ENCODE measurements around the gene ASB3.
"Not testable (repeated sequence)": the region's sequence is repeated elsewhere in the genome, so short reads cannot be mapped to it uniquely, and the experiment has no call there.

Gene ASB3

DNA sequence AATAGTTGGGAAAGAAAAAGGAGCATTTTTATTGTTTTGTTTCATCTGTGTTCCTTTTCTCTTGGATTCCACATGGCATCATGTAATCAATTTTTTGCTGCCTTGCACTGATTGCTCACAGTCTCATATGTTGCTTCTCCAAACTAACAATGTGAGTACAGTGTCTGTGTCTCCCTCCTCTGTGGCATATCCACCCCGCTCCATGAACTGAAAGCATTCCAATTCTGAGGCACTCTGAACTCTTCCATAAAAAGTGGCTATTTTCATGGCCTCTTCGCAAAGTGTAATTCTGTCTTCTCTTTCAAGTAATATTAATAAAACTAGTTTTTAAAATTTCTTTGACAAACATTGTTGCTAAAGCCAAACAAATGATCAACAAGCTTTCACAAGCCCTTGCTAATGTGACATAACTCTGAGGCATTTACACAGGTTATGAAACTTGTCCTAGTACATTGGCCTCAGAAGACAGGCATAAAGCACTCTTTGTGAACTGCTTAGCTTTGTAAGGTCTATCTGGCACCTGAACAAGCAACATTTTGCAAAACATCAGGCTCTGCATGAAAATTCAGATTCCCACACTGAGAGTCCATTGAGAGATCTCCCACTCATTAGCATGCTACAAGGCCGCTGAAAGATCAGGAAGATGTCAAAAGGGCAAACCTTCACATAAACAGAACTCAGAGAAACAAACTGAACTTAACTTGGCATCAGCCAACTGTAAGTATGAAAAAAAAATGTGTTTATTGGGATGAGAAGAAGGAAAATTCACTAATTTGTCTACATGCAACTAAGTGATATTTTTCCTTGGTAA is 40.0 kb upstream of the ASB3 start:
- Histone ChIP-seq H2AFZ (no peak overlapping the region), H3K9ac (no peak overlapping the region), H3K4me2 (ENCODE audit: low read length) (no peak overlapping the region), H3K79me2 (no peaks in the 10 kb centered on the region), H3K27ac (no peak overlapping the region), H3K4me1 (no peaks in the 10 kb centered on the region), H3K27me3 (ENCODE audit: control insufficient read depth, insufficient read depth, low read length) (no peaks in the 10 kb centered on the region), H3K36me3 (ENCODE audit: control insufficient read depth, insufficient read depth, low read length) (no peaks in the 10 kb centered on the region), H3K4me3 (ENCODE audit: low read depth, low read length) (no peak overlapping the region), H3K9me3 (ENCODE audit: control insufficient read depth, low read length) (no peaks in the 10 kb centered on the region)
- TF ChIP-seq, protein P1, sequence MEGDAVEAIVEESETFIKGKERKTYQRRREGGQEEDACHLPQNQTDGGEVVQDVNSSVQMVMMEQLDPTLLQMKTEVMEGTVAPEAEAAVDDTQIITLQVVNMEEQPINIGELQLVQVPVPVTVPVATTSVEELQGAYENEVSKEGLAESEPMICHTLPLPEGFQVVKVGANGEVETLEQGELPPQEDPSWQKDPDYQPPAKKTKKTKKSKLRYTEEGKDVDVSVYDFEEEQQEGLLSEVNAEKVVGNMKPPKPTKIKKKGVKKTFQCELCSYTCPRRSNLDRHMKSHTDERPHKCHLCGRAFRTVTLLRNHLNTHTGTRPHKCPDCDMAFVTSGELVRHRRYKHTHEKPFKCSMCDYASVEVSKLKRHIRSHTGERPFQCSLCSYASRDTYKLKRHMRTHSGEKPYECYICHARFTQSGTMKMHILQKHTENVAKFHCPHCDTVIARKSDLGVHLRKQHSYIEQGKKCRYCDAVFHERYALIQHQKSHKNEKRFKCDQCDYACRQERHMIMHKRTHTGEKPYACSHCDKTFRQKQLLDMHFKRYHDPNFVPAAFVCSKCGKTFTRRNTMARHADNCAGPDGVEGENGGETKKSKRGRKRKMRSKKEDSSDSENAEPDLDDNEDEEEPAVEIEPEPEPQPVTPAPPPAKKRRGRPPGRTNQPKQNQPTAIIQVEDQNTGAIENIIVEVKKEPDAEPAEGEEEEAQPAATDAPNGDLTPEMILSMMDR (IDR thresholded peaks at IDR 0.05): no peak

DNA sequence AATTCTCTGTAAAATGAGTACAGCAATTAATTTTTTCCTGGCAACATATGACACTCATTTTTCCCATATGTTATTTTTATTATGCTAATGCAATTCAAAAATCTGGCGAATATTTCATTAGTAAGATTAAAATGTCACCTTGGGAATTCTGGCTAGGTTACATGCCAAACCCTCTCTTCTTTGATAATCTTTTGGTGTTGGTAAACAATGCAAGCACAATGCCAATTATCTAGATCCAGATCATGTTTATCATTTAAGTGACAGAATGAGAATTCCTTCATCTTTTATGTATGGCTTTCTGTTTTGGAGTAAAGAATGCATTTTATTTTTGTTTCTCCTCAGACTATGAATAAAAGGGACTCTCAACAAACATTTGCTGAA is 39.3 kb upstream of the ASB3 start:
- Histone ChIP-seq H3K4me1 (no peaks in the 10 kb centered on the region), H3K4me3 (ENCODE audit: low read depth, low read length) (no peak overlapping the region), H3K9me3 (ENCODE audit: control insufficient read depth, low read length) (no peaks in the 10 kb centered on the region), H3K79me2 (no peaks in the 10 kb centered on the region), H3K9ac (no peak overlapping the region), H3K27ac (no peak overlapping the region), H2AFZ (no peak overlapping the region), H3K27me3 (ENCODE audit: control insufficient read depth, insufficient read depth, low read length) (no peaks in the 10 kb centered on the region), H3K36me3 (ENCODE audit: control insufficient read depth, insufficient read depth, low read length) (no peaks in the 10 kb centered on the region), H3K4me2 (ENCODE audit: low read length) (no peak overlapping the region)
- TF ChIP-seq, protein P1 (IDR thresholded peaks at IDR 0.05): no peak

DNA sequence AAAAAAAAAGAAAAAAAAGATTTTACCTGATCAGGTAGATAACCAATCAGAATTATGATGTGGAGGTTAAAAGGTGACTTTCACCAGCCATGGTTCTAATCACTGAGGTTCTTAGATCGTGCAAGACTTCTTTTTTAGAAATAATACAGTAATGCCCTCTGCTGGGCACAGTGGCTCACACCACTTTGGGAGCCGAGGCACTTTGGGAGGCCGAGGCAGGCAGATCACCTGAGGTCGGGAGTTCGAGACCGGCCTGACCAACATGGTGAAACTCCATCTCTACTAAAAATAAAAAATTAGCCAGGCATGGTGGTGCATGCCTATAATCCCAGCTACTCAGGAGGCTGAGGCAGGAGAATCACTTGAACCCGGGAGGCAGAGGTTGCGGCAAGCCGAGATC is 36.9 kb upstream of the ASB3 start:
- not testable (repeated sequence) for H3K27me3 ChIP-seq (ENCODE audit: control insufficient read depth, insufficient read depth, low read length); H3K79me2 ChIP-seq; H2AFZ ChIP-seq; H3K36me3 ChIP-seq (ENCODE audit: control insufficient read depth, insufficient read depth, low read length); H3K4me1 ChIP-seq; H3K27ac ChIP-seq; H3K4me2 ChIP-seq (ENCODE audit: low read length); H3K9ac ChIP-seq; H3K9me3 ChIP-seq (ENCODE audit: control insufficient read depth, low read length); H3K4me3 ChIP-seq (ENCODE audit: low read depth, low read length)

DNA sequence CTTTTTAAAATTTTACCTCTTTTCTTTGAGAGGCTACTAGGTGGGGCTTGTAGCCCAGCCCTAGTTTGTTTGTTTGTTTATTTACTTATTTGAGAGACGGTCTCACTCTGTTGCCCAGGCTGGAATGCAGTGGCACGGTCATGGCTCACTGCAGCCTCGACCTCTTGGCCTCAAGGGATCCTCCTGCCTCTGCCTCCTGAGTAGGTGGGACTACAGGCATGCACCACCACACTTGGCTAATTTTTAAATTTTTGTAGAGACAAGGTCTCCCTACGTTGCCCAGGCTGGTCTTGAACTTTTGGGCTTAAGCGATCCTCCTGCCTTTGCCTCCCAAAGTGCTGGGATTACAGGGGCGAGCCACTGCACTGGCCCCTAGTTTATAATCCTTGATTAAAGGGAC is 35.1 kb upstream of the ASB3 start:
- H3K27ac ChIP-seq: no peak overlapping the region
- no peaks in the 10 kb centered on the region for H3K79me2 ChIP-seq
- H3K9ac ChIP-seq: no peak overlapping the region
- no peaks in the 10 kb centered on the region for H3K36me3 ChIP-seq (ENCODE audit: control insufficient read depth, insufficient read depth, low read length)
- no peak overlapping the region for H3K4me3 ChIP-seq (ENCODE audit: low read depth, low read length)
- no peaks in the 10 kb centered on the region for H3K4me1 ChIP-seq
- H3K27me3 ChIP-seq (ENCODE audit: control insufficient read depth, insufficient read depth, low read length): no peaks in the 10 kb centered on the region
- H2AFZ ChIP-seq: no peak overlapping the region
- H3K9me3 ChIP-seq (ENCODE audit: control insufficient read depth, low read length): no peaks in the 10 kb centered on the region
- H3K4me2 ChIP-seq (ENCODE audit: low read length): no peak overlapping the region
- TF ChIP-seq, protein P1 (IDR thresholded peaks at IDR 0.05): no peak

DNA sequence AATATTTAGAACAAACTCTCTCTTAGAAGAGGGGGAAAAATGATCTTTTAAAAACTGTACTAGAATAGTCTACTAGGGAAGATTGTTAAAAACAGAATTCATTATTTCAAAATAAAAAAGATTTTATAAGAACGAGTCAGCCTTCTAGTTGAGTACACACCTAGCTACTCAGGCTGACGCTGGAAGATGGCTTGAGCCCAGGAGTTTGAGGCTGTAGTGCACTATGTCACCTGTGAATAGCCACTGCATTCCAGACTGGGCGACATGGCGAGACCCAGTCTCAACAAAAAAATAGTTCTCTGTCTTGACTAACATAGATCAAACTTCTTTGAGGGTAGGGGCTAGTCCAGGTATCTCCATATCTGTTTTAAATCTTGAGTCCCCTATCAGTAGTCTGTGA is 34.0 kb upstream of the ASB3 start:
- H3K27me3 ChIP-seq (ENCODE audit: control insufficient read depth, insufficient read depth, low read length): no peaks in the 10 kb centered on the region
- no peak overlapping the region for H2AFZ ChIP-seq
- TF ChIP-seq, protein P1 (IDR thresholded peaks at IDR 0.05): no peak
- no peak overlapping the region for H3K4me3 ChIP-seq (ENCODE audit: low read depth, low read length)
- H3K9ac ChIP-seq: no peak overlapping the region
- H3K79me2 ChIP-seq: no peaks in the 10 kb centered on the region
- no peaks in the 10 kb centered on the region for H3K36me3 ChIP-seq (ENCODE audit: control insufficient read depth, insufficient read depth, low read length)
- H3K9me3 ChIP-seq (ENCODE audit: control insufficient read depth, low read length): no peaks in the 10 kb centered on the region
- H3K4me1 ChIP-seq: no peaks in the 10 kb centered on the region
- H3K27ac ChIP-seq: no peak overlapping the region
- H3K4me2 ChIP-seq (ENCODE audit: low read length): no peak overlapping the region

Measured in parathyroid adenoma (tissue), 2 donors.